PC-9 (cell line): ENCODE measurements around the gene STOX2. TPM values are rescaled to one million over a fixed set of nuclear protein-coding genes. Genes with fewer than 3 reads are reported as not detected.

Source experiments
- BruUV-seq: library from RNA; stranded (reverse); fragments of 400-500 nt; replicated peaks from 2 replicates; lab custom pipeline; 2021; lab: Mats Ljungman, UMichigan
- CTCF ChIA-PET: fragments of 300-600 bp; sonication (Branson Sonifier 250); formaldehyde crosslinking; loops from one replicate; lab custom pipeline; 2022; ENCODE audit warnings: antibody characterized with exemption; lab: Charles Lee
- POLR2A ChIA-PET: fragments of 300-600 bp; sonication (Branson Sonifier 250); formaldehyde crosslinking; loops from one replicate; lab custom pipeline; 2022; ENCODE audit warnings: antibody characterized with exemption; ENCODE audit not compliant: unreplicated experiment; lab: Charles Lee
- DNase-seq, 2 experiments: peaks; one replicate each; pipeline versions ENCODE4 v3.0.0 to v3.0.0-alpha.2; 2015 to 2022; ENCODE audit warnings: mixed read lengths in 1 of 2
- H2AFZ ChIP-seq: fragments of 200-600 bp; sonication (generic); 2 replicates; pipeline ENCODE4 v1.8.1; 2017; ENCODE audit warnings: antibody characterized with exemption
- H3F3A ChIP-seq: fragments of 200-600 bp; sonication (generic); 2 replicates; pipeline ENCODE4 v1.8.1; 2017; ENCODE audit warnings: antibody characterized with exemption, mild to moderate bottlenecking, low read depth; ENCODE audit not compliant: insufficient read depth
- H3K27ac ChIP-seq: fragments of 200-600 bp; sonication (generic); 2 replicates; pipeline ENCODE4 v1.6.1; 2016; ENCODE audit warnings: mixed run types
- H3K27me3 ChIP-seq: fragments of 200-600 bp; sonication (generic); 2 replicates; pipeline ENCODE4 v1.6.1; 2016; ENCODE audit warnings: low read depth, mixed run types; ENCODE audit not compliant: insufficient read depth
- H3K36me3 ChIP-seq: fragments of 200-600 bp; sonication (generic); 2 replicates; pipeline ENCODE4 v1.6.1; 2016; ENCODE audit warnings: low read depth, mixed run types
- H3K4me1 ChIP-seq: fragments of 200-600 bp; sonication (generic); replicated peaks from 2 replicates; pipeline ENCODE4 v1.6.1; 2016; ENCODE audit warnings: mixed run types; ENCODE audit not compliant: insufficient read depth
- H3K4me2 ChIP-seq: fragments of 200-600 bp; sonication (generic); 2 replicates; pipeline ENCODE4 v1.6.1; 2017; ENCODE audit warnings: mixed run types
- H3K4me3 ChIP-seq: fragments of 200-600 bp; sonication (generic); 2 replicates; pipeline ENCODE4 v1.6.1; 2016; ENCODE audit warnings: mixed run types
- H3K79me2 ChIP-seq: fragments of 200-600 bp; sonication (generic); 2 replicates; pipeline ENCODE4 v1.6.1; 2017; ENCODE audit warnings: low read depth, mixed run types
- H3K9me2 ChIP-seq: fragments of 200-600 bp; sonication (generic); 2 replicates; pipeline ENCODE4 v1.8.1; 2017; ENCODE audit warnings: mild to moderate bottlenecking; ENCODE audit not compliant: insufficient read depth
- H3K9me3 ChIP-seq: fragments of 200-600 bp; sonication (generic); 2 replicates; pipeline ENCODE4 v1.8.1; 2016; ENCODE audit warnings: low read depth; ENCODE audit not compliant: insufficient read depth
- H4K20me1 ChIP-seq: fragments of 200-600 bp; sonication (generic); 2 replicates; pipeline ENCODE4 v1.8.1; 2017; ENCODE audit not compliant: insufficient read depth
- EZH2 ChIP-seq: fragments of 200-600 bp; sonication (generic); IDR thresholded peaks from 2 replicates; pipeline ENCODE4 v1.8.0; 2017; ENCODE audit warnings: antibody characterized with exemption, low read depth
- intact Hi-C: fragments of 100-400 bp; cut with micrococcal nuclease; formaldehyde crosslinking; loops from one replicate; pipeline ENCODE4 v1.10.0; 2022; ENCODE audit not compliant: unreplicated experiment
- total RNA-seq: library from RNA; stranded (reverse); gene quantifications from 2 replicates; pipeline ENCODE4 v1.2.3, GENCODE V29; 2021
- TF ChIP-seq, protein P1 (sequence below): fragments of 200-600 bp; sonication (generic); conservative IDR thresholded peaks from 2 replicates; pipeline ENCODE4 v1.6.1; 2017; ENCODE audit warnings: mixed run types, antibody characterized with exemption, mild to moderate bottlenecking, moderate library complexity

STOX2 gene
- total RNA-seq, 1 experiment from 2014 or later, result 4.5 TPM

DNA sequence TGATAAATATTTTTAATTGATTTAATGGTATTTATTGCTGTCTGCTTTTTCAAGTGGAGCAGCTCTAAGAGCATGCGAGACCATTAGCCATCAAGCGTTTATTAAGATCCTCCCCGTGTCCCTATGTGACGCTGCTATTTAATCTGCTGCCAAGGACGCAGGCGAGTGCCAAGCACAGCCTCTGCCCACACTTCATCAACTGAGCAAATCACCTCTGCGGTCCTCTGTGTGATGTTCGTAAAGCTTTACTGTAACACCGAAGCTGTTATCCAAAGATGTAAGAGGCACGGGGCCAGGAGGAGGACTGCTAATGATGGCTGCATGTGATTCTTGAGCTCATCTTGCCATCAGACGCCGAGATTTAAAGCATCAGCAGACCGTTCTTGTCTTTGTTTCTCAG is 79.5 kb downstream of the STOX2 start:
- Histone ChIP-seq H3K27ac (no peak overlapping the region), H4K20me1 (no peaks in the 10 kb centered on the region), H3K36me3 (no peaks in the 10 kb centered on the region), H3K9me3 (no peaks in the 10 kb centered on the region), H2AFZ (no peak overlapping the region), H3K4me3 (no peak overlapping the region), H3F3A (peaks cover 13% of the 10 kb centered on the region; the same call in 1 of the 2 replicates), H3K4me1 (peaks cover 12% of the 10 kb centered on the region), H3K79me2 (no peaks in the 10 kb centered on the region), H3K27me3 (no peaks in the 10 kb centered on the region), H3K4me2 (no peak overlapping the region), H3K9me2 (no peaks in the 10 kb centered on the region)
- ChIA-PET CTCF (no interaction called here), POLR2A (no interaction called here)
- BruUV-seq, result no TSS peak
- no peak for DNase-seq
- intact Hi-C loops, result loop anchor here (10.0 kb wide), 1 partner anchor 180 kb away; no protein-coding TSS in a partner anchor
- TF ChIP-seq, protein P1, sequence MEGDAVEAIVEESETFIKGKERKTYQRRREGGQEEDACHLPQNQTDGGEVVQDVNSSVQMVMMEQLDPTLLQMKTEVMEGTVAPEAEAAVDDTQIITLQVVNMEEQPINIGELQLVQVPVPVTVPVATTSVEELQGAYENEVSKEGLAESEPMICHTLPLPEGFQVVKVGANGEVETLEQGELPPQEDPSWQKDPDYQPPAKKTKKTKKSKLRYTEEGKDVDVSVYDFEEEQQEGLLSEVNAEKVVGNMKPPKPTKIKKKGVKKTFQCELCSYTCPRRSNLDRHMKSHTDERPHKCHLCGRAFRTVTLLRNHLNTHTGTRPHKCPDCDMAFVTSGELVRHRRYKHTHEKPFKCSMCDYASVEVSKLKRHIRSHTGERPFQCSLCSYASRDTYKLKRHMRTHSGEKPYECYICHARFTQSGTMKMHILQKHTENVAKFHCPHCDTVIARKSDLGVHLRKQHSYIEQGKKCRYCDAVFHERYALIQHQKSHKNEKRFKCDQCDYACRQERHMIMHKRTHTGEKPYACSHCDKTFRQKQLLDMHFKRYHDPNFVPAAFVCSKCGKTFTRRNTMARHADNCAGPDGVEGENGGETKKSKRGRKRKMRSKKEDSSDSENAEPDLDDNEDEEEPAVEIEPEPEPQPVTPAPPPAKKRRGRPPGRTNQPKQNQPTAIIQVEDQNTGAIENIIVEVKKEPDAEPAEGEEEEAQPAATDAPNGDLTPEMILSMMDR, result no peak

DNA sequence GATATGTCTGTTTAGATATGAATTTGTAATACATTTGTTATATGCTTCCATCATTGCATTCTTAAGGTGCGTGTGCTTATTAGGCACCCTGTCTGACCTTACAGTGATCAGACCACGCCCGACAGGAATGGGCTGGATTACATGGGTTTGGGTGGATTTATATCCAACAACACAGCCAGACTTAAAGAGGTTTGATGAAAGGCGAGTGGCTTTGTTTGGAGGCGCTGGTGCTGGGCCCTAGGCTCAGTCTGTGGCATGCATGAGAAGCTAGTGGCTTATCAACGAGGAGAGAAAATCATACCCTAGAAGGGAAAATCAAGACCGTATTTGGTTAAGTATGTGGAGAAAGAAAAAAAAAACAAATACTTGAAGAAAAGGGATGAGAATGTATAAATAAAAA is 80.7 kb downstream of the STOX2 start:
- Histone ChIP-seq H3F3A (peaks cover 13% of the 10 kb centered on the region; the same call in 1 of the 2 replicates), H3K36me3 (no peaks in the 10 kb centered on the region), H3K9me2 (no peaks in the 10 kb centered on the region), H2AFZ (no peak overlapping the region), H3K4me2 (no peak overlapping the region), H3K4me3 (no peak overlapping the region), H3K4me1 (peaks cover 12% of the 10 kb centered on the region), H3K9me3 (no peaks in the 10 kb centered on the region), H3K27me3 (no peaks in the 10 kb centered on the region), H3K27ac (no peak overlapping the region), H4K20me1 (no peaks in the 10 kb centered on the region), H3K79me2 (no peaks in the 10 kb centered on the region)
- intact Hi-C loops, result loop anchor here (10.0 kb wide), 1 partner anchor 179 kb away; no protein-coding TSS in a partner anchor
- ChIA-PET CTCF (no interaction called here), POLR2A (no interaction called here)
- TF ChIP-seq, protein P1, result no peak
- TF ChIP-seq EZH2, result no peak
- BruUV-seq, result no TSS peak
- DNase-seq, result no peak

DNA sequence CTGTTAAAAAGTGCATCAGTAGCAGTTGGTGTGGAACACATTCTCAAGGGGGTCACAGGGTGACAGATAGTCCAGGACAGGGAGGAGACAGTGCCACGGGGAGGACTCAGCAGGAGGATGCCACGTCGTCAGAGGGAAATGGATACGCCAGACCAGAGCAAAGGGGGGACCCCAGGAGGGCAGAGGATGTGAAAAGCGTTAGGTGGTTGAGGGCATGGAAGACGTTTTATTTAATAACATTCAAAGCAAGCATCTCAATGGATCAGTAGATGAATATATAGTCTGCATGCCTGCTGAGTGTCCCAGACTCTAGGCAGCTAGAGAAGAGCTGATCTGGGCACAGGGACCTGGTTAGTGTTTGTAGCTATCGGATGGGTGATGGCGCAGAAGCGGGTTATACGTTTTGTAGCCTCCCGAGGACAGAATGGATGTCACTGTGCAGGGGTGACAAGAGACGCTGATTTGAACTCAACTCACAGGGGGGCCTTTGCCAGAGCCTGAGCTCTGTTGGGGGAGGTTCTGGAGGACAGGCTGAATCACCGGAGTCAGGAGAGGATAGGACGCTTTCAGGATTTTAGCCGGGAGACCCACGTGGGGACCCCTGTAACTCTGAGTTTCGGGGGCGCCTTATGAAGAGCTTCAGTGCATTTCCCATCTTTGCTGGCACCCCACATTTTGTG is 81.3 kb downstream of the STOX2 start:
- no peaks in the 10 kb centered on the region for H3K27me3 ChIP-seq
- peak overlapping the region; percentile 87; the same call in 1 of the 2 replicates for H3K4me2 ChIP-seq
- peaks cover 13% of the 10 kb centered on the region; the same call in 1 of the 2 replicates for H3F3A ChIP-seq
- no peaks in the 10 kb centered on the region for H3K36me3 ChIP-seq
- no peaks in the 10 kb centered on the region for H3K79me2 ChIP-seq
- H3K9me2 ChIP-seq, result no peaks in the 10 kb centered on the region
- no peaks in the 10 kb centered on the region for H4K20me1 ChIP-seq
- no peak overlapping the region for H3K4me3 ChIP-seq
- DNase-seq, result no peak
- BruUV-seq, result no TSS peak
- TF ChIP-seq, protein P1, result no peak
- no peak for TF ChIP-seq EZH2
- intact Hi-C loops, result loop anchor here (10.0 kb wide), 1 partner anchor 178 kb away; no protein-coding TSS in a partner anchor
- ChIA-PET POLR2A (interaction anchor here (0.5 kb wide), 1 partner anchor 36 kb away, joined by 3 read pairs; no protein-coding TSS in a partner anchor), CTCF (no interaction called here)
- H3K9me3 ChIP-seq, result no peaks in the 10 kb centered on the region
- H3K4me1 ChIP-seq, result peaks cover 12% of the 10 kb centered on the region
- no peak overlapping the region for H3K27ac ChIP-seq
- H2AFZ ChIP-seq, result no peak overlapping the region
